CD4-positive, alpha-beta T cell treated with Interleukin-17A for 4 hours (primary cell): Measurements from ENCODE around the gene TMEM132D.

Experiments
- DNase-seq: peaks from one replicate; pipeline ENCODE4 v3.0.0-alpha.2; 2020; ENCODE audit warnings: mixed read lengths

TMEM132D gene

DNA sequence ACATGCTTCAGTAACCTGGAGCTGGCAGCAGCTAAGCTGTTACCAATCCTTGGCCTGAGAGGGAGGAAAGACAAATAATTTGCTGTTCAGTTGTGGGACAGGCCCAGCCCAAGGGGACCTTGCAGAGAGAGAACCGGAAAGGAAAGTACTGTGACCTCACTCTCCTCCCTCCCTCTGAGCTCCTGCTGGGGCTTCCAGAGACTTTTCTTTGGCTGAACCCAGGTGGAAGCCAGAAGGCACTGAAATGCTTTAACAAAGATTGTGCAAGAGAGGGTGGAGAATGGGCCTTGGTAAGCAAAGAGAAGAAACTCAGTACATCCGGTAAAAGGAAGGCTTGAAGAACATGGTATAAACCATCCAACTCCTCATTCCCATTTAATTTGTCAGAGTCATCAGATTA is 593.5 kb downstream of the TMEM132D start:
- no peak for DNase-seq

DNA sequence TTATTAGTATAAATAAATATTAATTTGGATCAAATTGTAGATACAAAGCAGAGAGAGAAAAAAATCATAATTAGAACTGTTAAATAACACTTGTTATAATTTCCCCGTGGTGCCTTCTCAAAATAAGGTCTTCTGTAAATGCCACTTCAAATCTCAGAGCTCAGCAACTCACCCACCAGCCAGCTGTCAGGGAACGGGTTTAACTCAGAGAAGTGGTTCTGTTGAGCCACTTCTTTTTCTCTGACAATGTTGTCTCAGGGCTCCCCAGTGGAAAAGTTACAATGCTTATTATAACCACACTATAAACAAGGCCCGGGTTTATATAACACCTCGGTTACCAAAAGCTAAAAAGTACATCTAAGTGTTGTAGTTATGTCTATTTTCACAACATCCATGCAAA is 598.0 kb downstream of the TMEM132D start:
- DNase-seq: no peak

DNA sequence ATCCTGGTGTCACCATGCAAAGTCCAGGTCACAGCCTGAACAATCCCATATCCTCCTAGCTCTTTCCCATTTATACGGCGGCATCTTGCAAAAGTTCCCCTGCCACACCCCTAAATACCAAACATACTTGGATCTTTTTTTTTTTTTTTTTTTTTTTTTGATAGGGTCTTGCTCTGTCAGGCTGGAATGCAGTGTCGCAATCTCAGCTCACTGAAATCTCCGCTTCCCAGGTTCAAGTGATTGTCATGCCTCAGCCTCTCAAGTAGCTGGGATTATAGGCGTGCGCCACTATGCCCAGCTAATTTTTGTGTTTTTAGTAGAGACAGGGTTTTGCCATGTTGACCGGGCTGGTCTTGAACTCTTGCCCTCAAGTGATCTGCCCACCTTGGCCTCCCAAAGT is 599.3 kb downstream of the TMEM132D start:
- no peak for DNase-seq

DNA sequence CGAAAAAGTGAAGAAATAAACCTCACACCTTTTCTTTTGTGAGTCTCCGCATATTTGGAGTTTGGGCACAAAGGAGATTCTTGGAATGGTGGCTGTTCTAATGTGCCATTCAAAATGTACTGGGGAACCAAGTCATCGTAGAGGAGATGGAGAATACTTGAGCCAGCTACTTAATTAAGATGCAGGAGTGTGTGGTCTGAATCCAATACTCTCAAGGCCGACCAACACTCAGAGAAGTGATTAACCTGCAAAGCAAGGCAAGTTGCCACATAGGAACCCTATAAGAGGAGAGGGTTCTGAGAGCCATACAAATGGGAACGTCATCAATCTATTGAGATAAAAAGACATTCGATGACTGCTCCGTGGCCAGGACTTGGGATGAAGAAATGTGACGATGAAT is 603.8 kb downstream of the TMEM132D start:
- no peak for DNase-seq

DNA sequence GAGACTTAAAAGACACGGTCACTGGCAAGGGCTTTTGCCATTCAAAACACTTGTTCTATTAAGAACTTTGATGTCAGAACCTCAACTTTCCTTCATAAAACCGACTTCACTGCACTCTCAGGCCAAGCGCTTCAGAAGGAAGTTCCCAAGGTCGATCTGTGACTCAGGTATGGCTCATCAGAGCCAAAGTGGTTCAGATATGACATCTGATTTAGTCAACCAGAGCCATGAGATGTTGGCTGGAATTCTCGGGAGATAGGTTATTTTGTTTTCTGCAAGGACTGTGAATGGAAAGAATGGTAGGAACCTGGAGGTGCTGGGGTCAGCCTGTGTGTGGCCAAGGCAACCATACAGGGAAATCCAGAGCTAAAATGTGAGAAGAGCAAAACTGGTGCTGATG is 604.9 kb downstream of the TMEM132D start:
- no peak for DNase-seq

DNA sequence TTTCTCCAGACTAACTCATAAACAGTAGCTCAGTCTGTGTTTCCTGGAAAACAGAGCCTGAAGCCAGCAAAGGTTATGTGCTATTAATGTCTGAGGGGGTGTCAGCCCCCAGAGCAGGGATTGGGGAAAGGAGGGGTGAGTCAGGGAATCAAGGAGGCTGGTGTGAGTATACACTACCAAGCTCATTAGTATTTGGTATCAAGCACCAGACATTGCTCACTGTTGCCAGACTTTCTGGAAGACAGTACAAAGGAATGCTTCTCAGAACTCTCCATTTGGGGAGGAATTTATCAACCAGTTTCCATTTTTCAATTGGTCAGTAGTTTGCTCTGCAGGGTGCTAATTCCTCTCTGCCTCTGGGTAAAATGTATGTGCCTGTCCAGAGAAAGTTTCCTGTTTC is 607.2 kb downstream of the TMEM132D start:
- DNase-seq: no peak

DNA sequence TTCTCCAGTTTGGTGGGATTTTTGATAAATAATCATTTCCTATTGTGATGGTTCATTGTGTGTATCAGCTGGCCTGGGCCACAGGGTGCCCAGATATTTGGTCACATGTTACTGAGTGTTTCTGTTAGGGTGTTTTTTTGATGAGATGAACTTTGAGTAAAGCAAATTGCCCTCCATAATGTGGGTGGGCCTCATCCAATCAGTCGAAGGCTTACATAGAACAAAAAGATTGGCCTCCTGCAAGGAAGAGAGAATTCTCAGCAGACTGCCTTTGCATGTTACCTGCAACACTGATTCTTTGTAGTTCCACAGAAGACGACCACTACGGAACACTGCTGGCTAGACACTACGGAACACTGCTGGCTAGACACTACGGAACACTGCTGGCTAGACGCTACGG is 609.0 kb downstream of the TMEM132D start:
- DNase-seq: no peak

DNA sequence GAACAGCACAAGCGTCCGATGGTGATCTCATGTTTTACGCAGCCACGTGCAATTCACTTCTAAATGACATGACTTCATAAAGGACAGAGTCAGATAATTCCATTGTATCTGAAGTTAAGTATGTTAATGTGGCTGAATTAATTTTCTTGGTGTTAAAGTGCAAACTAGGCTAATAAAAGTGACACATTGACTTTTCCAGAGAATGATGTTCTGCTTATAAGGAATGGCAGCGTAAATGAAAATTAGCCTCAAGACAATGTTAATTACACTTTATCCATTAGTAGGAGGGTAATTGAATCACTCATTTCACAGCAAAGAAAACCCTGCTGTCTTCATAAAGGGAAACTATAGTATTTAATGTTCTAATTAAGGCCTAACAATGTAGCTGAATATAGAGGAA is 624.1 kb downstream of the TMEM132D start:
- no peak for DNase-seq

DNA sequence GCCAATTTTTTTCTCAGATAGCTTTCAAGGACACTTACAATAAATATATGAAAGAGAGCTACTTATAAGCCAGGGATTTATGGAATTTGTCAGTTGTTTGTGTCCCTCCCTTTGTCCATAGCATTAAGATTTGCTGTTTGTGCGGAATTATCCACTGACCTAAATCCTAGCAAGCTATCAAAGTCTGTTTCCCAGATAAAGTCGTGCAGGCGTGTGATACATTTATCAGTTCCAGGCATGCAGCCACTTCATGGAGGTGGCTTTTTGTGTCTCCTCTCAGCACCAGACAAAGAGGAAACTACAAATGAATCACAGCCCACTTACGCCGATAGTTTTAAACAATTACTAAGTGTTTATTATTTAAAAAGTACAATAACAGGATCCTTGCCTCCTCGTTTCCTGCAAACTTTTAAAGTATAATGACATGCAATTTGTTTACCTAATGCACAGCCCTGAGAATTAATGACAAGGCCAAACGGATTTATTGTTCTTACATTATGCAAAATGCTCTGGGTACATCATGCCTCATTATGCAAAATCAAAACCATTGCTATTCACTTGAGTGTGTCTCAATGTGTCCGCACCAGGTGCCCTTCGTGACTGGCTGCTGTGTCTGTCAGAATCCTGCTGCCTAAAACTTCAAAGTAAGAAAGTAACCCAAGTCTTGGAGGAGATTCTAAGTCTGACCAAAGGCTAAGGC is 627.3 kb downstream of the TMEM132D start:
- no peak for DNase-seq

DNA sequence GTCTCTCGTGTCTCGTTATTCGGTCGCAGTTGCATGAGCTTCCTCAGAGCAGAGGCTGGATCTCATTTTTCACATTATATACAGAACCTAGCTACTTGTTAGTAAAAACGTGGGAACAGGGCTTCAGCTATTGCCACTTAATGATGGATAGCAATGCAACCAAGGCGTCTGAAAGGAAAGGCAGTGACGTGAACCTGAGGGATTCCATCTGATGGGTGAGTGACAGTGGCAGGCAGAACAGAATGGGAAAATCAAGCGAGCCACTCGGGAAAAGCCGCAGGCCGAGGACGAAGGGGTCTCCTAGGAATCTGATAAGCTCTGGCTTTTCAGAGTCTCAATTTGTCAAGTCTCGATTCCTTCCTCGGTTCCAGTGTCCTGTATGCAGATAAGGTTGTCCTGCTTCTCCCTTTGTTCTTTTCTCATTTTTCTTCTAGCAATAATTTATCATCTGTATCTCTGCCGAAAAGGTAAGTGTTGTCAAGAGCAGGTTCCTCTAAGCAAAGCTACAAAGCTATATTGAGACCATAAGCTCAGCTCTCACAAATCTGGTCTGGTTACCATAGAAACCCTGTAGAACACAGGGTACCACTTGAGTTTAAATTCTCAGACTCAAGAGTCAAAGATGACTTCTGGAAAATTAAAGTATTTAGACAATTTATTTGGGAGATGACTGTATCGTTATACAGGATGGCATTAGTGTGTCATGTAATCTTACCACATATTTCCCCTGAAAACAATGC is 633.9 kb downstream of the TMEM132D start:
- no peak for DNase-seq

DNA sequence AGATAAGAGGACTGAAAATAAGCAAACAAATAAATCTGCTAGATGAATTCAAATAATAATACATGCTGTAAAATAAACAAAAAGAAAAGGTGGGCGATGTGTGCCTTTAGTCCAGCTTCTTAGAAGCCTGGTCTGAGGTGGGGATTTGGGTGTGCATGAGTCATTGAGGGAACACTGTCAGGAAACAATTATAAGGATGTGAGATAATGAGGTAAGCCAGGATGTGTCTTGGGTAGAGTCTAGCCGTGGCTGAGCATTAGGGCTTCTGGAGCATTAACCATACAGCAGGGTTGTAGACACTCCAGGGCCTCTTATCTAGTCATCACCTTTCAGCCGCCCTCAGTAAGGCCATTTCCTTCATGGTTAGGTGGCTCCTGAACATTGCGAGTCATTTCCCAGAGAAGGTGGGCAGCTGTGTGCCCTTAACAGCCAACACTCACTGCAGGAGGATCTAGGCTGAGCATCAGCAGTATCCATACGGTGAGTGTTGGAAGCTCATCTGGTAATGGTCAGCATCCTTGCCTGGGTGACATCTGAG is 645.0 kb downstream of the TMEM132D start:
- no peak for DNase-seq

DNA sequence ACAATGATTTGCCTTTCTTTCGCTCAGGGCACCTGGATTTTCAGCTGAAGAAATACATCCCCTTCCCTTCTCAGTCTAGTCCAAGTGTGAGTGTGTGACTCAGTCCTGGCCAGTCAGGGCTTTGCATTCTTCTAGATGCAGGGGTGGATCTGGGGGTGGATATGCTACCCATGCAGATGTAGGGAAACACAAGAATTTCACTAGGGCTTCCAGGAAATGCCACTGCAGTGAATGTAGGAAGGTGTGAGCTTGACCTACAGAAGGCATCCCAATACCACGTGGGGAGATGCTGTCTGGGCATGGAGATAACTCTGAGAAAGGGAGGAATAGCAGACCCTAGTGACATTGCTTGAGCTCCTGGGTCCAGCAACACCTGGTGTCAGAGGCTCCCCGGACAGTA is 646.3 kb downstream of the TMEM132D start:
- no peak for DNase-seq

DNA sequence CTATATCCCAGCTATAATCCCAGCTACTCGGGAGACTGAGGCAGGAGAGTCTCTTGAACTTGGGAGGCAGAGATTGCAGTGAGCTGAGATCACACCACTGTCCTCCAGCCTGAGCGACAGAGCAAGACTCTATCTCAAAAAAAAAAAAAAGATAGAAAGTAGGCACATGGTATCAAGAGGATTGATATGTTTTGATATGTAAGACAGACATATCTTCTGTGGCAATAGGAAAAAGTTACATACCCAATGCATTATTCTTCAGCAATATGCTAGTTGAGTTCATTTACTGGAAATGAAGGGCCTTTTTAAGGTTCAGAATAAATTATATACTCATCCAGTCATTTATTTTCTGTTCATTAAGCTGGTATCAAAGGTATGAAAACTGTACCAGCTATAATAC is 657.2 kb downstream of the TMEM132D start:
- DNase-seq: no peak

DNA sequence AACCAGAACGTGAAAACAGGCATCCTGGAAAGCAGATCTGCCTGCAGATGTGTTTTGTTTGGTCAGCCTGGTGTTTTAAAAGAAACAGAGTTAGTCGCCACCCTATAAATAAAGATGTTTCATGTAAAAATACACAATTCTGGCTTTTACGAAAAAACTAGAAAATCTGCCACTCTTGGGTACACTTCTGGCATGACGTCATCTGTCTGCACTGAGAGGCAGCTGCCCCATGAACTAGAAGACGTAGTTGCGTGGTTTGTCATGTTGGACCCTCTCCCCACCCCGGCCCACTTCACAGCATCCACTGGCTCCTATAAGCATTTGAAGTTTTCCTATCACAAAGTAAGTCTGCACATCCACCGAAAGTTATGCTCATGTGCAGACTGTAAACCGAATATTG is 658.1 kb downstream of the TMEM132D start:
- no peak for DNase-seq

DNA sequence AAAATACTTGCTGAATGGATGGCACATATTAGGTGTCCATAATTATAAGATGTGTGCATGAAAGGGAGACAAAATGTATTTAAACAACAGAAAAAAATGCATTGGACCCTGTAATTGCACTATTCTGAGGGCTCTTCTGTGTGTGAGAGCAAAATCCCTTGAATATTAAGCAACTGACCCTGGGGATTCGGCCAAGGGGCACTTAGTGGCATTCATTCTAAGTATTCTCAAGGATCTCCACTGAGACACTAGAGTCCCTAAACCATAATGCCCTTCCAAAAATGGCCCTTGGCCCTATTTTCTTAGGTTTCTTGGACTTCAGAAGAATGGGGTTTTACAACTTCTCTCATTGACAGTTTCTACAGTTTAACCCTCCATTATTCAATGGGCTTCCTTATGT is 662.0 kb downstream of the TMEM132D start:
- DNase-seq: no peak

DNA sequence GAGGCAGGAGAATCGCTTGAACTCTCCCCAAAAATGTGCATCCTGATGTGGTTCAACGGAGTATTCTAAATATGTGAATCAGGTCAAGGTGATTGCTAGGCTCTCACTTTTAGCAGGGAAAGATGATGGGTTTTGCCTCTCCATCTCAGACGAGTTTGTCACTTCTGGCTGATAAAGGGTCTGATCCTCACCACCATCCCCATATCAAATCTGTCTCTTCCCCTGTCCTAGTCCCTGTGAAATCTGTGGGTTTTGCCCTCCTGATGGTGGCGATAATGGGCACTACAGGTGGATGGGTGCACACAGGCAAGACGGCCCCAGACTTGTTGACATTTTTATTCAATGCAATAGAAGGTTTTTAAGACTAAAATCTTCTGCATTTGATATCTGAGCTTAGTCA is 665.9 kb downstream of the TMEM132D start:
- no peak for DNase-seq

DNA sequence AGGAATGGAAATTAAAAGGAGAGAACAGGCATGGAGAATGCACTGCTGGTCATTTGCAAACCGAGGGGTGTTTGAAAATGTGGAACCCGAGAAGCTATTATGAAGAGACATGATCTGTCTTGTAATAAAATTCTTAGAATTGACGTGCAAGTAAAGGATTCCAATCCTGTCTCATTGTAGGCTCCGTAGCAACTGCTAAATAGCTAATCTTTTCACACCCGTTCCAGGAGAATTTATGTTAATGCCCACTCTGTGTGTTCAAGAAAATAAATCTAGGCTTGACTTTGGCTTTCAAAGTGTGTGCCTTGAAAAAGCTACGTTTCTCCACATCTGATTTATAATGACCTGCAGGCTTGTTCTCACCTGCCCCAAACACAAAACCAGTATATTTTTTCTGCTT is 669.6 kb downstream of the TMEM132D start:
- DNase-seq: no peak

DNA sequence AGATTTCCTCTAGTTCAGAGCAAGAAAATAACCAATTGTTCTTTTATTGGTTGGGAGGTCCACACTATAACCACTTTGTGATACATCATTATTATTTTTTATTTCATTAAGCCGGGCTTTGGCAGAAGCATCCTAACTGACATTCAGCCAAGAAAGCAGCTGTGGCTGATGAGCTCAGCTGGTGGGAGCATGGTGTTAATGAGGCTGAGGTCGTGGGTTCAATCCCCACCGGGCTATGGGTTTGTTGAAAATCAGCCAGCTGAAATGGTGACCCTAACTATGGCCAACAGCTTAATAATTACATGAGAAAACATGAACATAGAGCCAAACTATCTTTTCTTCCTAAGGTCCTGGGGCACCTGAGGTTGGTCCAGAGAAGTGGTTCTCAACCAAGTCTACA is 672.3 kb downstream of the TMEM132D start:
- DNase-seq: no peak

DNA sequence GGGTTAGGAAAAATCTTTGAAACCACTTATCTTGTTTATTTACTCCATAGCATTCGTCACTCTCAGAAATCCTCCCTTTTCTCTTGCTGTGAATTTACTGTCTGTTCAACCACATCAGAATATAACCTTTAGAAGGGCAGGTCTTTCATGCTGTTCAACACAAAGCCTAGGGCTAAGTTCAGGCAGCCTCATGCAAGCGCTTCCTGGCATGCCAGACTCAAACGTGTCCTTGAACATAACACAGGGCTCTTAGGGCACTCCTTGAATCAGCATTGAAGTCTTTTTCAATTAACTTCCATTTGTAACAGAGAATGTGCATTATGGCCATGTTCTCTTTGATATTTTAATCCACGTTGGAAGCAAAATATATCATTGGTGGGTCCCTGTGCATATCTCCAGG is 672.8 kb downstream of the TMEM132D start:
- no peak for DNase-seq

DNA sequence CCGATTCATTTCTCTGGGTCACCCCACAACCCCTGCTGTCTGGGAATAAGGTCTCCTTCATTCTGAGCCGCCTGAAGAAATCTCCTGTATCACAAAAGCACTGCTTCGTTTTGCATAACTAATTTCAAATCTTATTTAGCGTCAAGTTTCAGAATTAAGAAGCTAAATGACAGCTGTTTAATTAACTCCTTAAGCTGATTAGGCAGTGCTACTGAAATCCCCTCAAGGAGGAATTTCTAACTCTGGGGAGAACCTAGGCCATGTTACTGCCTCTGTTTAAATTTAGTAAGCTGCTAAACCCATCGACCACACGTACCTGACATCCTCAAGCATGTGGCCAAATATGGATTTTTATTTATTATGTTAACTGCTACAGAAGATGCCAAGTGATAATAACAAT is 677.0 kb downstream of the TMEM132D start:
- no peak for DNase-seq

DNA sequence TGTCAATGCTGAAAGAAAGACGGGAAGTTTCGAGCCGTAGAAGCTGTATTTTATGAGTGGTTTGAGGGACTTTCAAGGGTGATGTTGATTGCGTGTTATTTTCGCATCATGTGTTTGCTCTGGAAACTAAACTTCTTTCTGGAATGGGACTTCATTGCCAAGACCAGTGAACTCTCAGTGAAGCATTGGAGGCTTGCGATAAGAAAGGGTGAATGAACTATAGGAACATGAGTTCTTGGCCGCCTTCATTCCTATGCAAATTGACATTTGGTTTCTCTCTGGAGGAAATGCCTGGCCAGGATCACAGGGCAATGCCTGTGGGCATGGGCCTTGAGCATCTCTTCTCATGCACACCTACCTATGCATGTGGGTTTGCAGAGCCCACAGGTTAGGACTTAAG is 677.8 kb downstream of the TMEM132D start:
- no peak for DNase-seq

DNA sequence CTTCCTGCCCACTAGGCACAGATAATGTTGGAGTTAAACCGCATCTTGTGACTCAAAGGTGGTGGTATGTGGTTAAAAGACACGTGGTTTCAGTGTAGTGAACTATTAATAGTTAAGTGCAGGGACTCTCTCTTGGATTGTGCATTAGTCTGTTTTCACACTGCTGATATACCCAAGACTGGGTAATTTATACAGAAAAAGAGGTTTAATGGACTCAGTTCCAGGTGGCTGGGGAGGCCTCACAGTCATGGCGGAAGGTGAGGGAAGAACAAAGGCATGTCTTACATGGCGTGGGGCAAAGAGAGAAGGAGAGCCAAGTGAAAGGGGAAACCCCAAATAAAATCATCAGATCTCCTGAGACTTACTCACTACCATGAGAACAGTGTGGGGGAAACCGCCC is 688.3 kb downstream of the TMEM132D start:
- no peak for DNase-seq

DNA sequence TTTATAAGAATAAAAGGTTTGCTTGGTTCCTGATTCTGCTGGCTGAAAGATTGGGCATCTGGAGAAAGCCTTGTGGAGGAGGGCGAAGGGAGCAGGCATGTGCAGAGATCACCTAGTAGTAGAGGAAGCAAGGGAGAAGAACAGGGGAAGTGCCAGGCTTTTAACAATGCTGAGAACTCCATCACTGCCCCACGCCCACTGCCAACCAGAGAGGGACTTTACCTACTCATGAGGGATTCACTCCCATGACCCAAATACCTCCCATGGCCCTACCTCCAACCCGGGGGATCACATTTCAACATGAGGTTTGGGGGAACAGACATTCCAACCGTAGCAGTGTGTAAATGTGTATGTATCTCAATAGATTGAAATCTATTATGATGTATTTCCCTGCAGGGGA is 690.3 kb downstream of the TMEM132D start:
- DNase-seq: no peak

DNA sequence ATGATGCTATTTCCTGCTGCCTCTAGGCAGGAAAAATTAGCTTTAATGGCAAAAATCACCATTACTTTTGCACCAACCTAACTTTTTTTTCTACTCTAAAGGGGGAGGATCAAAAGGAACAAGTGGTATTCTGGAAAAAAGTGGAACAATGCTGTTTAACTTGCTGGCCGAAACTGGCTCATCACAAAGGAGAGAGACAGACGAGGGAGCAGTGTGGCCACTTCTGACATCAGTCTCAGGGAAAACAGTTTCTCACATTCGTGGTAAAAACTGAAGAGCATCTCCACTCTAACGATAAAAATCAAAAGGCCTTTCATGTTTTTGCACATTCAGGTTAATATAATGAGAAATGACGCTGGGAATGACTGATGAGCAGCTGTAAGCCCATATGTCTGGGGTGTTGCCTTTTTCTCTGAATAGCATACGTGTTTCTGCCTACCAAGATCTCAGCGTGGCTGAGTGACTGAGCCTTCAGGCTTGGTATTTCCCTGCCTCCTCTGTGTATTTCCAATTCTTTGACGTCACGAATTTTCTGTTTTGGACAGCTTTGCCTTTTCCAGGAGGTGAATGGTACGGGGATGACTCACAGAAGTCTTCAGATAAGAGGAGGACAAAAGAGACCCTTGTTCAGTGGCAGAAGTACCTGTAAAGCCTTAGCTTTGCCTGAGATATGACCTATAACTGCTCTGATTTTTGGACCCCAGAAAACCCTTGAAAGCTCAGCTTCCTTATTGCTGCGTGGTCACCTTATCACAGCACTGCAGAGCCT is 691.8 kb downstream of the TMEM132D start:
- no peak for DNase-seq
